IPS-20b (cell line): ENCODE data around the gene LBX2.
A peak's percentile ranks its signal among the peaks of the same experiment; 100 is the strongest.

Experiments
- H3K27ac ChIP-seq: one replicate; pipeline ENCODE4 v1.5.1; 2013; ENCODE audit warnings: low read length
- H3K27me3 ChIP-seq: 2 replicates; pipeline ENCODE4 v1.6.1; 2013; ENCODE audit warnings: mild to moderate bottlenecking, low read length, inconsistent platforms; ENCODE audit not compliant: insufficient read depth
- H3K36me3 ChIP-seq: 2 replicates; pipeline ENCODE4 v1.6.1; 2013; ENCODE audit warnings: low read depth, mild to moderate bottlenecking, inconsistent platforms, low read length, moderate library complexity; ENCODE audit not compliant: insufficient read depth
- H3K4me1 ChIP-seq: 2 replicates; pipeline ENCODE4 v1.6.1; 2013; ENCODE audit warnings: mild to moderate bottlenecking, control low read depth, inconsistent platforms, low read length, moderate library complexity; ENCODE audit not compliant: insufficient read depth
- H3K4me3 ChIP-seq: 2 replicates; pipeline ENCODE4 v1.5.1; 2013; ENCODE audit warnings: mild to moderate bottlenecking, low read length, inconsistent platforms
- H3K9ac ChIP-seq: 2 replicates; pipeline ENCODE4 v1.6.1; 2013; ENCODE audit warnings: low read depth, mild to moderate bottlenecking, inconsistent platforms, low read length, moderate library complexity
- H3K9me3 ChIP-seq: 2 replicates; pipeline ENCODE4 v1.6.1; 2013; ENCODE audit warnings: mild to moderate bottlenecking, low read depth, low read length, inconsistent platforms; ENCODE audit not compliant: insufficient read depth

The LBX2 gene

DNA sequence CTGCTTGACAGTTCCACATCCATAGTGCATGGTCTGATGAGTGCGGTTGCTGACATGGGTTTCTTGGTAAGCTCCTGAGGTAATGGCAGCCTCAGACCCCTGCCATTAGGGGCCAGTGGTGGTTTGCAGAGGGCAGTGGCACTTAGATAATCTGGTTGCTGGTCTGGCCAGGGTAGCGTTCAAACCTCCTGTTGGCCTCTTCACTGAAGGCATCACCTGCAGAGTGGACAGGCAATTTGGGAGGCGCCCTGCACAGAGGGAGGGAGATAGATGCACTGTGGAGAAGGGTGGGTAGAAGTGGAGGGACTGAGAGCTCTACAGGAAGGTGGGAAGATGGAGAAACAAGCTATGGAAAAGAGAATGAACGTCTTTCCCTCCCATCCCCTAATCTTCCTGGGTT, 34.1 kb upstream of the LBX2 start:
- Histone ChIP-seq H3K4me3 (no peak overlapping the region), H3K9ac (no peak overlapping the region), H3K27ac (no peak overlapping the region), H3K36me3 (peaks cover 35% of the 10 kb centered on the region), H3K4me1 (no peaks in the 10 kb centered on the region), H3K27me3 (peaks cover 6% of the 10 kb centered on the region; the same call in 1 of the 2 replicates), H3K9me3 (no peaks in the 10 kb centered on the region)

DNA sequence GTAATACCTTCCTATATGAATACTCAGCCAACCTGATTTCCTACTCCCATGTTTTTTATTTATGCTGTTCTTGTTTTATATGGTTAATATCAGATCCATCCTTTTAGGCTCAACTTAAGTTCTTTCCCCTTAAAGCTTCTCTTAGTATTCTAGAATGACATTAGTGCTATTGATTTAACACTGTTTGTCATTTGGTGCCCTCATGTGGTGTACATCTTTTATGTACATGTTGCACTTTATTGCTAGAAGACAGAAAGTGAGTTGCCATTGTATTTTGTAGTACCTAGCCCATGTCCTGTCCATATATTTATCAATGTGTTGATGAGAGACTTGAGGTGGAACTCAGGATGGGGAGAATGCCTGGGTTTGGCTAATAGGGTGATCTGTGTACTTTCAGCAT, 32.8 kb upstream of the LBX2 start:
- Histone ChIP-seq H3K36me3 (peaks cover 46% of the 10 kb centered on the region), H3K9me3 (no peaks in the 10 kb centered on the region), H3K27ac (no peak overlapping the region), H3K9ac (no peak overlapping the region), H3K27me3 (peaks cover 6% of the 10 kb centered on the region; the same call in 1 of the 2 replicates), H3K4me1 (no peaks in the 10 kb centered on the region), H3K4me3 (no peak overlapping the region)

- H3K27me3 ChIP-seq = peaks cover 6% of the 10 kb centered on the region; the same call in 1 of the 2 replicates
- no peak overlapping the region for H3K4me3 ChIP-seq
- H3K36me3 ChIP-seq = peaks cover 52% of the 10 kb centered on the region
- no peak overlapping the region for H3K9ac ChIP-seq
- no peaks in the 10 kb centered on the region for H3K9me3 ChIP-seq
- H3K4me1 ChIP-seq = no peaks in the 10 kb centered on the region
- H3K27ac ChIP-seq = no peak overlapping the region
These were observed 32.3 kb upstream of the LBX2 start for GRCh38 chr2:74531666-74532065.

DNA sequence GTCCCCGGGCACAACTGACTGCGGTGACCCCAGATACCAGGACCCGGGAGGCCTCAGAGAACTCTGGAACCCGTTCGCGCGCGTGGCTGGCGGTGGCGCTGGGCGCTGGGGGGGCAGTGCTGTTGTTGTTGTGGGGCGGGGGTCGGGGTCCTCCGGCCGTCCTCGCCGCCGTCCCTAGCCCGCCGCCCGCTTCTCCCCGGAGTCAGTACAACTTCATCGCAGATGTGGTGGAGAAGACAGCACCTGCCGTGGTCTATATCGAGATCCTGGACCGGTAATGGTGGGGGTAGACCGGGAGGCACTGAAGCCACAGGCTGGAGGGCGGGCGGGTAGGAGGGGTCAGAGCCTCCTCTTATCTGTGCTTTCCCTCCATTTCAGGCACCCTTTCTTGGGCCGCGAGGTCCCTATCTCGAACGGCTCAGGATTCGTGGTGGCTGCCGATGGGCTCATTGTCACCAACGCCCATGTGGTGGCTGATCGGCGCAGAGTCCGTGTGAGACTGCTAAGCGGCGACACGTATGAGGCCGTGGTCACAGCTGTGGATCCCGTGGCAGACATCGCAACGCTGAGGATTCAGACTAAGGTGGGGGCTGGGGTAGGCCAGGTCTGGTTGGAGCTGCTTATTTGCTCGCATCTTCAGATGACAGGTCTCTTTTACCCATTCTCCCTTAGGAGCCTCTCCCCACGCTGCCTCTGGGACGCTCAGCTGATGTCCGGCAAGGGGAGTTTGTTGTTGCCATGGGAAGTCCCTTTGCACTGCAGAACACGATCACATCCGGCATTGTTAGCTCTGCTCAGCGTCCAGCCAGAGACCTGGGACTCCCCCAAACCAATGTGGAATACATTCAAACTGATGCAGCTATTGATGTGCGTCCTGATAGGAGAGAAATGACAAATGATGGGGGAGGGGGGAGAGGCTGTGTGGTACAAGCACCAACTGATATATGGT, 31.1 kb upstream of the LBX2 start:
- Histone ChIP-seq H3K4me3 (peak overlapping the region; percentile 99), H3K27ac (no peak overlapping the region), H3K9ac (peak overlapping the region; percentile 75; the same call in 1 of the 2 replicates), H3K36me3 (peaks cover 61% of the 10 kb centered on the region), H3K27me3 (peaks cover 6% of the 10 kb centered on the region; the same call in 1 of the 2 replicates), H3K9me3 (no peaks in the 10 kb centered on the region), H3K4me1 (no peaks in the 10 kb centered on the region)

DNA sequence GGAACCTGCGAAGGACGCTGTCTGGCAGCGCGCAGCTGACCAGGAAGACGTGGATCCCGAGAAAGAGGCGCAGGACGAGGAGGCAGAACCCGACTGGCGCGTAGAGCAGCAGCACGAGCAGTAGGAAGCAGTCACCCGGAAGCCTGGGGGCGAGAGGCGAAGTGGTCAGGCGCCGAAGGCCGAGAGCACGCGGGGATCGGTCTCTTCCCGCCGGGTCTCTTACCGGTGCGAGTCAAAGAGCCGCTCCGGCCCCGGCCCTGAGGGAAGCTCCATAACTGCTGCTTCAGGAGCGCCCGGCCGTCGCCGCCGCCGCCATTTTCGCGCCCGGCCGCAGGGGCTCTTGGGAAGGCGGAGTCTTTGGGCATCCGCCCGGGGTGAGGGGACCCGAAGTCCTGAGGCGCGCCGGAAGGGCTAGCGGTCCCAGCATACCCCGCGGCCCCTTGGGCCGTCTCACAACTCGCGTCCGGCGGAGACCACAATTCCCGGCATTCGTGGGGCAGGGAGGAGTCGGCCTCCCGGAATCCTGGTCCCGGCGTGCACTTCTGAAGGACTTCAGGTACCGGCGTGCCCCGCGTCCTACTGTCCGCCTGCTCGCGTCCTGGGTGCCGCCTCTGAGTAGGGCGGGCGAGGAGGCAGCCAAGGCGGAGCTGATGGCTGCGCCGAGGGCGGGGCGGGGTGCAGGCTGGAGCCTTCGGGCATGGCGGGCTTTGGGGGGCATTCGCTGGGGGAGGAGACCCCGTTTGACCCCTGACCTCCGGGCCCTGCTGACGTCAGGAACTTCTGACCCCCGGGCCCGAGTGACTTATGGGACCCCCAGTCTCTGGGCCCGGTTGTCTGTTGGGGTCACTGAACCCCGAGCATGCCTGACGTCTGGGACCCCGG, 30.2 kb upstream of the LBX2 start, which contains the start of the genes AUP1 and HTRA2:
AUP1 (minus strand) TSS at position 350 of the 882 bp plus-strand sequence; CDS start at position 273, 77 bp downstream.
HTRA2 (plus strand) TSS at position 577 of the 882 bp plus-strand sequence; CDS start at position 651, 74 bp downstream.
- Histone ChIP-seq H3K27ac (peak within 1 kb of the TSS; percentile 53), H3K27me3 (peaks cover 6% of the 10 kb centered on the region; the same call in 1 of the 2 replicates), H3K36me3 (peaks cover 61% of the 10 kb centered on the region), H3K4me3 (peak within 1 kb of the TSS; percentile 99), H3K4me1 (no peaks in the 10 kb centered on the region), H3K9ac (peak within 1 kb of the TSS; percentile 97), H3K9me3 (no peaks in the 10 kb centered on the region)

DNA sequence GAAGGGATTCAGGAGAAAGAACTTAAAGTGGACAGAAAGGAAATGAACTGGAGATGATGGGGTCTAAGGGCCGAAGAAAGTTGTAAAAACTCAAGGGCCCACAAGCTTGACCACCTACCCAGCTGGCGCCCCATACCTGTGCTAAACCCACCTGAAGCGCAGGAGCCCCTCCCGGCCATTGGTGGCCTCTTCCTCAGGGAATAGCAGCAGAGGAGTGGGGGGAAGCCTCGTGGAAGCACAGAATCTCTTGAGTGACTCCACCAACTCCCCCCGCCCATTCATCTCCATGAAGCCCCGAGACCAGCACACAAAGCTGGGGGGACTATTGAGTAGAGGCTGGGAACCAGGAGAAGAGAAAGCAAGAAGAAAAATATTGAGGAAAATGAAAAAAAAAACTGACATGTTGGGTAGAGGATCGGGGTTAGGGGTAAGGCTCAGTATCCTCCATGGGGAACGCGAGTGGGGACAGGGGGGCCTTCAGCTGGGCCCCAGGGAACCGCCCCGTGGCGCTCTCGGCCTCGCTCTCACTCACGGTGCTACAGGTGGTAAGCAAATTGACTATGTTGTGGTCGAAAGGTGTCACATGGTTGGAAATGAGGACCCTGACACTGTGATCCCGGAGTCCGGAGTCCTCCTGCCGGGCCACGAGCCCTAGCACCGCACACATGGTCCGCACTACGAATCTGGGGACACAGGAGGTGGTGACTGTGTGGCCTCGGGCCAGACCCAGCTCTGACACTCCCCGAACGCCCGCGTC, 29.4 kb upstream of the LBX2 start:
- peak overlapping the region; percentile 53 for H3K27ac ChIP-seq
- H3K27me3 ChIP-seq = peaks cover 7% of the 10 kb centered on the region; the same call in 1 of the 2 replicates
- no peaks in the 10 kb centered on the region for H3K4me1 ChIP-seq
- H3K36me3 ChIP-seq = peaks cover 53% of the 10 kb centered on the region
- peak overlapping the region; percentile 97 for H3K9ac ChIP-seq
- H3K9me3 ChIP-seq = no peaks in the 10 kb centered on the region
- peak overlapping the region; percentile 99 for H3K4me3 ChIP-seq

DNA sequence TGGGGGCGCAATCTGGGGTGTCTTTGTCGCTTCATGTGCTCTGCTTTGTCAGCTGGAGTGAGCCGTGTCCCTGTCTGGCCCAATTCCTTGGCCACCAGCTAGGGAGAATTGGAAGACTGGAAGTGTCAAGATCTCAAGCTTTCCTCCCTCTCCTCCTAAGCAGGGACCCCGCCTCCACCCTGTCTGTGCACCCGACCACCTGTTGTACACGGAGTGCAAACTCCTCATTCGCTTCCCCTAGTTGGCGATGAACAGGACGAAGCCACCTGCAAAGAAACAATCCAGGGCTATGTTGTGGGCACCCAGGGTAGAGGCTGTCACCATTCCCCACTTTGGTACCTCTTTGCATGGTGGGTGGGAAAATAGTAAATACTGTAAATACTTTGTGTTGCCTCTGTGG, 28.3 kb upstream of the LBX2 start:
- H3K9ac ChIP-seq = no peak overlapping the region
- no peaks in the 10 kb centered on the region for H3K4me1 ChIP-seq
- no peak overlapping the region for H3K4me3 ChIP-seq
- H3K27ac ChIP-seq = no peak overlapping the region
- no peaks in the 10 kb centered on the region for H3K9me3 ChIP-seq
- H3K27me3 ChIP-seq = peaks cover 17% of the 10 kb centered on the region
- H3K36me3 ChIP-seq = peaks cover 42% of the 10 kb centered on the region

DNA sequence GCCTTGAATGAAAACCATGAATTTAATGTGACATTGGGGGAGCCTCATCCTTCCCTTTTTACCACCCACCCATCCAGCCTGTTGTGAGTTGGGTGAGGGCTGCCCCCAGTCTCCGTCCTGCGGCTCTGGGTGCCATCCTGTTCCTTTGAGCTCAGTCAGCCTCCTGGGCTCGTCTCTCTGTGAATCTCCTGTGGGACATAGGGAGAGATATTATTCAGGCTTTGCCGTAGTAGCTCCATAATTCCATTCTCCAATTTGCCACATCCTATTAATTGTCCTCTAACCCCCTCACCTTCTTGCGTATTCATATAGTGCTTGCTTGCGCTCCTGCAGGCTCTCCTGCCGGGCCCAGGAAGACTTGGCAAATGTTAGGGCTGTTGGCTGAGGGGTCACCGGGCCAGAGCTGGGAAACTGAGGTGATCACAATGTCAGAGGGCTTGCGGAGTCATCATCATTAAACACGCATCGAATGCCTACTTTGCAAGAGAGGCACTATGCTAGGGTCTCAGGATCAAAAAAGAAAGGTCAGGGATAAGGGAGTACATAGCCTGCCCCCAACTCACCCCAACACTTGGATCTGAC, 27.3 kb upstream of the LBX2 start:
- H3K4me1 ChIP-seq = no peaks in the 10 kb centered on the region
- H3K4me3 ChIP-seq = no peak overlapping the region
- peaks cover 27% of the 10 kb centered on the region for H3K27me3 ChIP-seq
- H3K36me3 ChIP-seq = peaks cover 32% of the 10 kb centered on the region
- no peaks in the 10 kb centered on the region for H3K9me3 ChIP-seq
- no peak overlapping the region for H3K27ac ChIP-seq
- no peak overlapping the region for H3K9ac ChIP-seq

DNA sequence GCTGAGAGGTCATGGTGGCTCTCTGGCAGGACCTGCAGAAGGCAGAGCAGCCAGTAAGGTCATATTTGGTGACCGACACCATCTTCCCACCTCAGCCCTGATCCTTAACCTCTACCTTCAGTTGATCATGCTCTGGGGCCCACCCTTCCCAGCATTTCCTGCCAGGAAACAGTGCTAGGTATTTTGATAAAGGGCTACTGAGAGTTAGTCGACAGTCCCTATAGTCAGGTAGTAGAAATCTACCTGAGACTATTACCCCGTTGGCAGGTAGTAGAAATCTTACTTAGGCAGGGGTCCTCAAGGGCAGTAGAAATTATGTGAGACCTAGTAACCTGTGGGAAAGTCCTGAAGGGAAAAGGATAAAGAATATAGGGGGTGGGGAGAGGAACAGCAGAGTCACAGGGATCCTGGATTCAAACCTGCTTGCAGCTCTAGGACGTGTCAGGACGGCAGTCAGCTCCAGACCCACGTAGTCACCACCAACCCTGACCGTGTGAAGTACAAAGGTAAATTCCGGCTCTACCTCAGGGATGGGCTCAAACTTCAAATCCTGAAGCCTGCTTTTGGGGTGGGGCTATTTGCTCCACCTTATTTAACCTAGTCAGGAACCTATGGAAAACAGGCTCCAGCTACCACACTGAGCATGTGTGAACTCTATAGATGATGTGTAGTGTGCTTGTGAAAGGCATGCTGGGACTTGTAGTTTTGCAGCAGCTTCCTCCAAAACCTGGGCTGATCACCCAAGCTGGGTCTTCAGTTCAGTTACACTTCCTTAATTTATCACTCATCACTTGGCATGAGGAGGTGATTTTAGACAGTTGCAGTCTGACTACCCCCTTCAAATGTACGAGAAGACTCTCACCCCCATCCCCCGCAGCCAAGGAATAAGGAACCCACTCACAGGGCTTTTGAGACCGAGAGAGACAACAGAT, 26.6 kb upstream of the LBX2 start, which contains the start of gene DQX1:
DQX1 (minus strand) TSS at position 515 of the 932 bp plus-strand sequence; CDS start at position 13, 502 bp downstream.
- peaks cover 34% of the 10 kb centered on the region for H3K27me3 ChIP-seq

More for the DNA sequence above, 26.6 kb upstream of the LBX2 start, which contains the start of gene DQX1:
- H3K9me3 ChIP-seq = no peaks in the 10 kb centered on the region
- H3K4me3 ChIP-seq = no peak within 1 kb of the TSS
- peaks cover 26% of the 10 kb centered on the region for H3K36me3 ChIP-seq
- no peak within 1 kb of the TSS for H3K27ac ChIP-seq
- no peak within 1 kb of the TSS for H3K9ac ChIP-seq
- no peaks in the 10 kb centered on the region for H3K4me1 ChIP-seq
